Endometrial microvascular endothelial cells (primary cell): ENCODE measurements around the gene KRT76. TPM values are rescaled to one million over a fixed set of nuclear protein-coding genes. Genes with fewer than 3 reads are reported as not detected.

Experiments used
- in situ Hi-C: cut with HindIII; loops from 2 replicates; pipeline ENCODE4 v1.10.0; 2017; ENCODE audit warnings: low sequenced_read_pairs, low pct_unique_long_range_greater_than_20kb; ENCODE audit errors: inconsistent ontology term
- total RNA-seq: library from RNA; depleted of rRNA; stranded (reverse); fragments of >200 nt; gene quantifications from one replicate; pipeline ENCODE4 v1.2.3, GENCODE V29; 2015; ENCODE audit errors: inconsistent ontology term

KRT76 gene
- total RNA-seq, 1 donor from 2014 or later: not detected

- in situ Hi-C loops: no loop called here
Measured at GRCh38 chr12:52748578-52748977, 28.6 kb downstream of the KRT76 start.

- in situ Hi-C loops: no loop called here
Measured at GRCh38 chr12:52745554-52745953, 31.6 kb downstream of the KRT76 start.

GRCh38 chr12:52744493-52745156 is 32.5 kb downstream of the KRT76 start:
- in situ Hi-C loops: no loop called here

- in situ Hi-C loops: no loop called here
Measured at GRCh38 chr12:52742822-52743457, 34.2 kb downstream of the KRT76 start.

- in situ Hi-C loops: no loop called here
Measured at GRCh38 chr12:52742196-52742580, 35.0 kb downstream of the KRT76 start.

- in situ Hi-C loops: no loop called here
Measured at GRCh38 chr12:52741375-52742195, 35.6 kb downstream of the KRT76 start.

- in situ Hi-C loops: no loop called here
Measured at GRCh38 chr12:52740584-52740983, 36.6 kb downstream of the KRT76 start.

- in situ Hi-C loops: no loop called here
Measured at GRCh38 chr12:52739963-52740362, 37.2 kb downstream of the KRT76 start.

GRCh38 chr12:52735816-52736632 is 41.1 kb downstream of the KRT76 start:
- in situ Hi-C loops: no loop called here

GRCh38 chr12:52735106-52735505 is 42.0 kb downstream of the KRT76 start:
- in situ Hi-C loops: no loop called here

GRCh38 chr12:52730793-52731192 is 46.4 kb downstream of the KRT76 start:
- in situ Hi-C loops: no loop called here

- in situ Hi-C loops: no loop called here
Measured at GRCh38 chr12:52730383-52730782, 46.8 kb downstream of the KRT76 start.

GRCh38 chr12:52729147-52729546 is 48.0 kb downstream of the KRT76 start:
- in situ Hi-C loops: no loop called here

GRCh38 chr12:52728374-52728773 is 48.8 kb downstream of the KRT76 start:
- in situ Hi-C loops: no loop called here

- in situ Hi-C loops: no loop called here
Measured at GRCh38 chr12:52727037-52727436, 50.1 kb downstream of the KRT76 start.

- in situ Hi-C loops: no loop called here
Measured at GRCh38 chr12:52726451-52726850, 50.7 kb downstream of the KRT76 start.

GRCh38 chr12:52724384-52724783 is 52.8 kb downstream of the KRT76 start:
- in situ Hi-C loops: no loop called here

GRCh38 chr12:52722680-52723079 is 54.5 kb downstream of the KRT76 start:
- in situ Hi-C loops: no loop called here

- in situ Hi-C loops: no loop called here
Measured at GRCh38 chr12:52721838-52722470, 55.2 kb downstream of the KRT76 start.
